Middle frontal gyrus (tissue), 1 donor: Measurements from ENCODE around the gene SBF2.
"Not testable (repeated sequence)": the region's sequence is repeated elsewhere in the genome, so short reads cannot be mapped to it uniquely, and the experiment has no call there.

Experiments used
- DNase-seq: peaks from one replicate; pipeline ENCODE4 v3.0.0-alpha.2; 2015; ENCODE audit warnings: low spot score; ENCODE audit errors: extremely low spot score

The SBF2 gene

DNA sequence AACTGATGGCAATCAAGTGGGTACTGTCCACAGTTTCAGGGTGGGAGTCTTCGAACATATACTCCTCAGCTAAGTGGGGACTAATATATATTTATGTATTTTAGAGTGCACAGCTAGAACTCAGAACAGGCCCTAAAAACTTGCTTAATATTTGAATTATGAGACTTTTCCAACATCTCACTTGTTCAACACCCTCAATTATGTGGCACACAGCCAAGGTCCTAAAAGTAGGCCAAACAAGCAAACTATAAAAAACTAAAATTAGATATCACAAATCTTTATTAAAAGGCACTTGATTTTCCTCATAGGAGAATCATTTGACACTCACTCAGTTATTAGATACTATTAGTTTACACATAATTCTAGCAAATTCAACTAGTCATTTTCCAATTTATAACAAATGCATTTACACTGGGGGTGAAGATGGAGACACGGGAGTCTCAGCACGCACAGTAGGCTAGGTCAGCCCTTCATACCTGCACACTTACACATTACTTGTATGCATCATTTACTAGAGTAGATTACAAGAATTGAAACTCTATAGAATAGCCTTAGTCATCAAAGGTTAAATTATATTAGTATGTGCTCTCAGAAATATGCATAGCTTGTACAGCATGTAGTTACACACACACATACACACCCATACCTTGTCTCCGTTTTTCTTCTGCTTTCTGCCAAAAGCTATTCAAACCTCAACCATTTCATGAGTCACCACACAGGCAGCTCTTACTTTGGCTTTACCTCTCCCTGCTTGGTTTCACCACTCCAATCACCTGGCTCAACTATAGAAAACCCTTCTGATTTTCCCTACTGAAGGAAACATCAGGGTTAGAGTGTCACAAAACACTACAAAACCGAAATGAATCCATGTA, 171.5 kb downstream of the SBF2 start:
- no peak for DNase-seq

DNA sequence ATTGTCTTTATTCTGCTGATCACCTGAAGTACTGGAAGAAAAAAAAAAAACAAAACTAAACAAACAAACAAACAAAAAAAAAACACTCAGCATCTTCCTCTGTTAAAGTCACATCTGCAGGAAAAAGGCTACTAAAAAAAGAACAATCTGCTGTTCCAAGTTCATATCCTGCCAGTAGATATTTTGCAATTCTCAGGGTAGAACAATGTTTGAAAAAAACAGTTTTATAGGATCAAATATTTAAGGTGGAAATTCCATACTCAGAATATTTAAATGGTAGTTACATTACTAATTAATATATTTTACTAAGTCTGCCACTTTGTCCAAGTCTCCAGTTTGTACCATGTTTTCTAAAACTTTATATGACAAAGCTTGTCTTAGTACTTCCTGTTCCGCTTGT, 175.2 kb downstream of the SBF2 start:
- no peak for DNase-seq

DNA sequence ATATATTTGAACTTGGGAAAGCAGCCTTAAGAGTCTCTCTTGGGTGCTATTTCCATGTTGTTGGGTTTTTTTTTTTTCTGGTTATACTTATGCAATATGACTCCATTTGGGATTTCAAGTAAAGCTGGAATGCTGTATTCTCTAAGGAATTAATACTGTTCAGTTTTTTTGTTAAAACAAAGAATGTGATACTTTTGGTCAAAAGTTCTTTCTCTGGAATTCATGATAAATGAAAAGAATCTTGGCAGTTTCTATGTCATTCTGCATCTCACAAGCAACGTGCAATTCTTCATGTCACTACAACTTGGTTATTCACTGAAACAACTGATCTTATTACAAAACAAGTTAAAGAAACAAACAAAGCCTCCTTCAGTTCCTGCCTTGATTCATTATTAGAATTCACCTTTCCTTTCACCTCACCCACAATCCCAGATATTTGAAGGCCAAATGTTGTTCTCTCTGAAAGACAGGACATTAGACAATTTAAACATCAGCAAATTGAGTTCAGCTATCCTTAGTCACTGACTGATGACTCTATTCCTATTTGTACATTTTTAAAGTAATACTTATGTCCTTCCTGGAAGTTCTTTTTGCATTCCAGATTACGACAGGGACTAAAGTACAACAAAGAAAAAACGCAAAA, 176.2 kb downstream of the SBF2 start:
- no peak for DNase-seq

DNA sequence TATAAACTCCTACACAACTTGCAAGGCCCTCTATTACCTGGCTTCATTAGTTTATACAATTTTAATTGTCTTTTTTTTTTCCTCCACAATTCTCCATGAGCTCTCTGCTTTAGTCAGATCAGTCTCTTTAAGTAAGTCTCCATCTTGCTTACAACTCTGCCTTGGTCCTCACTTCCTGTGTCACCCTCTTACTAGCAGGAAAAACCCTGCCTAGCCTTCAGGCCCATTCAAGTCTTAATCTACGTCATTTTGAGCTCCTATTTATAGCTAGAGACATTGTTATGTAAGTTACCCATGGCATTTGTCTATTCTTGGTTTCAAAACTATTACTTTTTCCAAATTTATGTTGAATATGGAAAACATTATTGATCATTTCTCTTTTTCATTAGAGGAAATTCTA, 177.4 kb downstream of the SBF2 start:
- no peak for DNase-seq

DNA sequence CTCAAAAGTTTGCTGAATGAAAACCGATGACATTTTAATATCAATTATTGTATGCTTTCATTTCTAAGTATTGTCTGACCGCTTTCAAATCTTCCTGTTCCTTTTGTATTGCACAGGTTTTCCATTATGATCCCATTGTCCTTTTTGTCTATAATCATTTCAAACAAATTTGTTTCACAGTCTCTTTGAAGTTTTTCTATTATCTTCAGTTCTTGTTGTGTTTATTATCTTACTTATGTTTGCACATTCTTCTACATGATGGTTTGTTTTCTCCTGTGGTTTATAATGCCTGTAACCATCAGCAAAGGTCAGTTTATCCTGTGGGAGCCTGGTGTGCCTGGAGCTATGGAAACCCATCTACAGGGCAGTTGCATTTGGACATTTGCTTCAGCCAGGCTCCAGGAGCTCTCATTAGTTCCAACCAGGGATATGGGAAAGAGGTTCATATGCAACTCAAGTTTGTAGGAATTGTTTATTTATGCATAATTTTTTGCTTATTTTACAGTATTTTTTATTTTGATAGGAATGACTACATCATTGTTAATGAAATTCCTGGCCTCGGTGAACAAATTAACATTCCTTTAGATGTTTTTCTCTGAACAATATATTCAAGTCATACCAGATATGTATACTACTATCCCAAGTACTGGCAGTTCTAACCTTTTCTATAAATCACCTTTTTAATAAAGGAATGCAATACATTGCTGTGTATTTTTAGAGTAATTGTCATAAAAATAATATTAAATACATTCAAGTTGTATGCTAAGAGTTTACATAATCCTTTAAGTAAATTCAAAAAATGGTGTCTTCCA, 179.2 kb downstream of the SBF2 start:
- no peak for DNase-seq

DNA sequence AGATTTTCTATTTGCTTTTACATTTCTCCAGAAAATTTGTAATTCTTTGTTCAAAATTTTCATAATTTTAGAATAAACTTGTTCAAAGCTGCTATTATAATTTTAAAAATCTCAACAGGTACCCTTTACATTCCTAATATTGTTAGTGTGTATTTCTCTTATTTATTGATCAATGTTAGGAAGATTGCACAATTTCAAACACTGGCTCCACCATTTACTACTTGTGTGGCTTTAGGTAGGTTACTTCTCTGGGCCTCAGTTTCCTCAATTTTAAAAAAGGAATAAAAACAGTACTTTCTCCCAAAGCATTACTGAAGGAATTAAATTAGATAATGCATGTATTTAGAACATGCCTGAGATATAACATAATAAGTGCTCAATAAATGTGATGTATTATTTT, 180.2 kb downstream of the SBF2 start:
- no peak for DNase-seq

DNA sequence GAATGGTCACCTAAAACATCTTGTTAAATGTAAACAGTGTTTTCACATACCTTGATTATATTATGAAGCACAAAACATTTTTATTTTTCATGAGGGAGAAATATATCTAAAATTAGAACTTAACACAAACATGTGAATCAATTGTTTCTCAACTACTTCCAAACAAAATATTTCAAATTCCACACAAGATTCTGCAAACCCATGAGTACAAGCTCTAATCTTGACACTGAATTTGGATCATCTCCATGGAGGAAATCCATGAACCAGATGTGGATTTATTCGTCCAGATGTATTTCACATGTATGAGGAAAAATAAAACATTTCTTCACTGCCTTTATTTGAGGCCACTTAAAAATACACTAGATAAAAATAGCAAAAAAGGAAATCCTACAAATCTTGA, 184.2 kb downstream of the SBF2 start:
- no peak for DNase-seq

DNA sequence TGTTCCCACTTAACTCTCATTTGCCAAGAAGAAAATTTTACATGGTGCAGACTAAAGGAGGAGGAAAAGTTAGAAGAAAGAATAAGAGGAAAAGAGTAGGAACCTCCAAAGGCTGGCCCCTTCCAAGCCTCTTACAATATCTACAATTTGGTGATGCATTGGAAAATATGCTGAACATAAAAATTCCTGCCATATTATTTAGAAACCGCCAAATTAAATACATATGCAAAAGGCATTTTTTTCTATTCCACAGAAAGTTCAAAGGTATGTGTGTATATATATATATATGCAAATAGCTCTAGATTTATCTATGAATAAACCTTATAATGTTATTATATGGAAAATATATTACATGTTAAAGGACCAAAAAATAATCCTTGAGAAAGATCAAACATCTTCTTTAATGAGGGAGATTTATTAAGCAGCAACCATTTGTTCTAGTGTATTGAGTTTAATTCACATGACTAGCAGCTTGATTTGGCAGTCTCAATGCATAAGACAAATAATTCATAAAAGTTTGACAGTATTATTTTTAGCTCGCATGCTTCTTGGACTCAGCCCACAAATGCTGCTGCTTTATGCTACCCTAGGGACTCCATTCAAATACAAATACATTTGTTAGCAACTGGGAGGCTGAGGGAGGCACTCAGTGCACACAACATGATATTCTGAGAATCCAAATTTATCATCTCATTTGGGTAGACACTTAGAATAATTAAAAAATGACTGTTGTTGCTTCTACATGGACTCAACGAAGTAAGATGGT, 184.9 kb downstream of the SBF2 start:
- no peak for DNase-seq

DNA sequence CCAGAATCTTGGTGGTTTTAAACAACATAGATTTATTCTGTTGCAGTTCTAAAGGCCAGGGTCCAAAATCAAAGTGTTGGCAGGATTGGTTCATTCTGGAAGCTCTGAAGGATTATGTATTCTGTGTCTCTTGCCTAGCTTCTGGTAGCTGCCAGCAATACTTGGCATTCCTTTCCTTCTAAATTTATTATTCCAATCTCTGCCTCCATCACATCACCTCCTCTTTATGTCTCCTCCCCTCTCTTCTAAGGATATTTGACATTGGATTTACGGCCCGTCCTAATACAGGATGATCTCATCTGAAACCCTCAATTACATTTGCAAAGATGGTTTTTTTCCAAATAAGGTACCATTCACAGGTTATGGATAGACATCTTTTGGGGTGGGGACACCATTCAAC, 186.5 kb downstream of the SBF2 start:
- DNase-seq = no peak

DNA sequence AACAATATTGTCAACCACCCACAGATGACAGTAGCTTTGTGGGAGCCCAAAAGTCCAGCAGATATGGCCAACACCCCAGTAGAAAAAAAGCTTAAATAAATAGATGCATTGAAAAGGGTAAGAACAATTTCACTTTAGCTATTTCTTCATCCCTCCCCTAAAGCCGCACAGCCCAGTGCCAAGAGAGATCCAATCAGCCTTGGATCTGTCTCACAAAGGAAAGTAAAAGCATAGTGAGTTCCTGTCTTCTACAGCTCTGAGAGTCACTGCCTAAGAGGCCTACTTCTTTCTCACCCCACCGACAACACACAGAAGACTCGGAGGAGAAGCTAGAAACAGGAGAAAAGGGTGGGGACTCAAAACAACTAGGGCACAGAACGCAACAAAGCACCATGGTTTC, 196.4 kb downstream of the SBF2 start:
- DNase-seq = no peak

DNA sequence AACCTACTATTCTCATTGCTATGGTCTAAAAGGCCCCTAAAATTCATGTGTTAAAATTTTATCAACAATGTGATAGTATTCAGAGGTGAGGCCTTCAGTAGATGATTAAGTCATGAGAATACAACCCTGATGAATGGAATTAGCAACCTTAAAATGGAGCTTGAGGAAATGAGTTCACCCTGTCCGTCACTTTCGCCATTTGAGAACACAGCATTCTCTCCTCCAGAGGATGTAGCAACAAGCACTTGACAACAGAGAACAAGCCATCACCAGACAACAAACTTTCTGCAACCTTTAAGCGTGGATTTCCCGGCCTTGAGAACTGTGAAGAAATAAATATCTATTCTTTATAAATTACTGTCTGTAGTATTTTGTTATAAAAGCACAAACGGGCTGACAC, 197.0 kb downstream of the SBF2 start:
- no peak for DNase-seq

DNA sequence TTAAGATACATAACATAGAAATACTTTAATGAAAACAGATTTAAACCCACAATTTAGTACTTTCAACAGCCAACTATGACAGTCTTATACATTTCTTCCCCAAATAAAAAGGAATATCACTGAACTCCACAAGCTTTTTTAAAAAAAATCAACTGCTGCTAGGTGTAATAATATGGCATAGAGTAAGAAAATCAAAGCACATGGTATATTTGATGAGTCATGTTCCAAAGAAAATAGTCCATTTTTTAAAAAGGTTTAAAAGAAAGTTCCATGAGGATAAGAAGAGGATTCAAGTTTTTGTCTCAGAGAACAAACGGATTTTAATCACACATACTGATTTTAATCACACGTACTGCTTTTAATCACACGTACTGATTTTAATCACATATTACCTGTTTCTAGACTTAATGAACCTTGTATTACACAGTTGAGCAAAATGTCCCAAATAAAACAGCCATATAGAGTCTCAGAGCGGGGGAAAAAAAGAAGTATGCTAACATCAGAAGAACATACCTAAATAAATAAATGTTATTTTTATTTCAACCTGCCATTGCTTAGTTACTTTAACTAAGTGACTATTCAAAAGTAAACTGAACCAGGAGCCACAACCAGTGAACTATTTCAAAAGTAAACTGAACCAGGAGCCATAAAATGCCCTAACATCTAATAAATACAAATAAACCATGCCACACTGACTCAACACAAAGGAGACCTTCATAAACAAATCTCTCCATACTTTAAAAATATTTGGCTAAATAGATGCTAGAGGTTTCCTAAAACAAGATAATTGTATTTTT, 198.4 kb downstream of the SBF2 start:
- no peak for DNase-seq

DNA sequence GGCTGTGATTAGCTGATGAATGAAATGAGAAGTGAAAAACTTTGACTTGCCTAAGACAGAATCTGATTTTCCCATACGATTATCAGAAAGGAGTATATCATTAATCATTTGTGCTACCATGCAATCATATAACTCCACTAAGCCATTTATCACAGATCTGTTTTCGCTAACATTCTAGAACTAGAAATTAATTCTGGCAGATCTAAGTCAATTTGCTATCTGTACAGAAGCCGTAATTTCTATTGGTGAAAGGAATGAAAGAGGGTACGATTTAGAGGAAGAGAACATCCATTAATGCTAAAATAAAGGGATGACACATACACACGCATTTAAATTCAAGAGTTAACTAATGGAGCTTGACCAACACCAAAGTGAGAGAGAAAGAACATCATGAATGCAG, 201.6 kb downstream of the SBF2 start:
- DNase-seq = no peak

DNA sequence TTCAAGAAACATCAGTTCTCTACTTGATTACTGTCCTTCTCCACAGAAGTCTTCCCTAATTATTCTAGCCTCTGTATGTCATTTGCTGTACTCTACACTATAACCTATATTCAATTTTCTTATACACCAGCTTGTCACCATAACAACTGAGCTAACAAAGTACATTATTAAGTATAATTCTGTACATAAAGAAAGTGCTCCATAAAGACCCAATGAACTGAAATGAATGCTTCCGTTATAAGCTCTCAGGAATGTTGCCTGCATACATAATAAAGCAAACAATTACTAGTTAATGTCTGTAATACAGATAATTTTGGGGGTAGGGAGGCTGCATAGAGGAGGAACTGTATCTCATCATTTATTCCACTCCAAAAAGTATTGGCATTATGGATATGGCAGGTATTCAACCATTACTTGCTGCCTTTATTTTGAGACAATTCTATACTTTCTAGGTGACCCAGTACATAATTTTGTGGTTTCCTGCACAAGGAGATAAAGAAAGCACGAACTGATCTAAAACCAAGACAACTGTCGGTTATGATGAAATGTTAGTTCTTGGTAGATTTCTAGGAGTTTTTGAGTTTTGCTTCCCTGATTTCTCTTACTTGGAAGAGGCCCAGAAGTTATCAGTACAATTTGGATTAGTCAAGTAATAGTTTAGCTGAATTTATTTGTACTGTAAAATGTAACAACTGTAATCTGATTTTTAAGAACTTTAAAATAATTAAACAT, 202.5 kb downstream of the SBF2 start:
- no peak for DNase-seq

DNA sequence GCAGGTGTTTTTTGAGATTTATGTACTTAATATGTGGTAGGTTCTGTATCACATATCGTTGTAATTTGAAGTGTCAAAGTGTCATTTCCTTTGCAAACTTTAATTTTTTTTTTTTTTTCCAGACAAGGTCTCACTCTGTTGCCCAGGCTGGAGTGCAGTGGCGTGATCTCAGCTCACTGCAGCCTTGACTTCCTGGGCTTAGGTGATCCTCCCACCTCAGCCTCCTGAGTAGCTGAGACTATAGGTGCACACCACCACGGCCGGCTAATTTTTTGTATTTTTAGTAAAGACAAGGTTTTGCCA, 206.1 kb downstream of the SBF2 start:
- DNase-seq = not testable (repeated sequence)

DNA sequence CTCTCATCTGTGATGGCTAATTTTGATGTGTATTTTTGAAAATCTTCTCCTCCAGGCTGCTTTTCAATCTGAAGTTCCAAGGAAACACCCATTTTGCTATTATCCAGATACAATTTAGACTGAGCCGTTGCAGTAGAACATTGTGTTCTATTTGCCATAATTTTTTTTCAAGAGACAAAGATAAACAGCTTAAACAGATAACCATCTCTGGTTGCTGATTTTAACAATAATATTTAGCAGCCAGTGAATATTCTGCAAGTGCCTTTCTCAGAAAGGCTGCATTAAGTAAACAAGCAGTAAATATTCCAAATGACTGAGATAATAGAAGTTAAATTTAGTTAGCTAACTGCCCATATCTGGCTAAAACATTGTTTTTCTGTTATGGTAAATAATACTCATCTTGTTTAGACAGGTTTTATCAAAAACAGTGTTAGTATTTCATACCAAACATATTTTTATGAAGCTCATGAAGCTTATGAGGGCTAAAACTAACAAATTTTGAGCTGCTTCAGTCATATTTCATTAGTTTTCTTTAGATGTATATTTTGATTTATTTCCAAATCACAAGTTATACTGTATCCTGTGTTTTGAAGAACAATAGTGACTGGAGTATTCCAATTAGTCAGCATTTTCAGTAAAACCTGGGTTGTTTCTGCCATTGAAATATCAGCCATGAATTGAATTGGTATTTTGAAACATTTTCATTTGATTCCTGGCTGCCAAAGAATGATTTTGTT, 206.7 kb downstream of the SBF2 start:
- no peak for DNase-seq

DNA sequence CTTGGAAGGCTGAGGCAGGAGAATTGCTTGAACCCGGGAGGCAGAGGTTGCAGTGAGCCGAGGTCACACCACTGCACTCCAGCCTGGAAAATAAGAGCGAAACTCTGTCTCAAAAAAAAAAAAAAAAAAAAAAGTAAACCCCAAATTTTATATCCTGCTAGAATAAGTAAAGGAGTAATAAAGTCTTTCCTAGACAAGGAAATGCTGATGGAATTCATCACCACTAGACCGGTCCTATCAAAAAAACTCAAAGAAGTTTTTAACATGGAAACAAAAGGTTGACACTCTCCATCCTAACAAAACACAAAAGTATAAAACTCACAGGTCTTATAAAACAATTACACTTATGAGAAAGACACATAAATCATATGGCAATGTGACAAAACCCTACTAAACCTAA, 213.9 kb downstream of the SBF2 start:
- no peak for DNase-seq

DNA sequence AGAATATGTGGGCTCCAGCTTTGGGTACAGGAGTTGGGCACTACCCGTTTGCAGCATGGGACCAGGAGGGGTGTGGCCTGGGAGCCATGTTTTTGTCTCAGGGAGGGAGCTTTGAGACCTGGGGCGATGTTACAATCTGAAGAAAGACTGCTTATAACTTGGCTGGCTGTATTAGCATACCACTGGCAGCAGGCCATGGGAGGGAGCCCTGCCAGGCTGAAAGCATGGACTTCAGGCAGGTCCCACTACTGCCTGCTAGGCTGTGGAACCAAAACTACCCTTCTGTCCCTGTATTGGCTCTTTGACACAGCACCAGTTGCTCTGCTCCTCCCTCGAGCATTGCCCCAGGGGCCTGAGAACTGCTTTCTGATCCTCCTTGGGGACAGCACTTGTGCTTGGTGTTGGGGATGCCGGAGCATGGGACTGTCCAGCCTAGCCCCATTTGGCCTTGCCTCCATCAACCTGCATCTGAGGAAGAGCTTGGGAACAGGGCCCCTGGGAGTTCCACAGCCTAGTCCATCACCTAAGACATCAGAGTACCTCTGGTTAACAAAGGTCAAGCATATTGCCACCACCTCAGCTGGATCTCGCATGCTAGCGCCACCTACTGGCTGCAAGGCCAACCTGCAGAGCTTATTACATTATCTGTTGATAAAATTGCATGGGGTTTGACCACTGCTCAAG, 217.4 kb downstream of the SBF2 start:
- DNase-seq = no peak

DNA sequence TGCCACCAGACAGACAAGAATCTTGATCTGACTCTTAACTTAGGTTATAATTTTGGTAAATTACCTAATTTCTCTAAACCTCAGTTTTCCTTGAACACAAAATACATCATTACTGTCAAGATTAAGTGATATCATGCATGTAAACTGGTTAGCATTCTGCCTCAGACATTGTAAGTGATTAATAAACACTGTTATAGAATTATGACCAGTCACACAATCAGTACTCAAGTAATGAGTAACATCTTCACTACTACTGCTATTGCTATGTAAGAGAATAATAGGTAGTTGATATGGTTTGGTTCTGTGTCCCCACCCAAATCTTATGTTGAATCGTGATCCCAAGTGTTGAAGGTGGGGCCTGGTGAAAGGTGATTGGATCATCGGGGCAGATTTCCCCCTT, 218.9 kb downstream of the SBF2 start:
- no peak for DNase-seq
